KMS-11 (cell line): ENCODE results near the gene TMEM132C.

Experiments
- H2AFZ ChIP-seq: fragments of 200-600 bp; sonication (generic); 2 replicates; pipeline ENCODE4 v1.6.1; 2016; ENCODE audit warnings: antibody characterized with exemption, mixed run types, low read depth
- H3K27ac ChIP-seq: fragments of 200-600 bp; sonication (generic); 2 replicates; pipeline ENCODE4 v1.6.1; 2016; ENCODE audit warnings: mild to moderate bottlenecking, mixed run types
- H3K27me3 ChIP-seq: fragments of 200-600 bp; sonication (generic); 2 replicates; pipeline ENCODE4 v1.6.1; 2017; ENCODE audit warnings: mild to moderate bottlenecking, low read depth, mixed run types, moderate library complexity; ENCODE audit not compliant: insufficient read depth
- H3K36me3 ChIP-seq: fragments of 200-600 bp; sonication (generic); 2 replicates; pipeline ENCODE4 v1.6.1; 2017; ENCODE audit warnings: mild to moderate bottlenecking, mixed run types; ENCODE audit not compliant: insufficient read depth
- H3K4me1 ChIP-seq: fragments of 200-600 bp; sonication (generic); 2 replicates; pipeline ENCODE4 v1.6.1; 2016; ENCODE audit warnings: mild to moderate bottlenecking, low read depth, mixed run types; ENCODE audit not compliant: poor library complexity, severe bottlenecking
- H3K4me2 ChIP-seq: fragments of 200-600 bp; sonication (generic); 2 replicates; pipeline ENCODE4 v1.7.0; 2016; ENCODE audit warnings: mild to moderate bottlenecking, mixed run types
- H3K4me3 ChIP-seq: fragments of 200-600 bp; sonication (generic); IDR thresholded peaks from 2 replicates; pipeline ENCODE4 v1.6.1; 2017; ENCODE audit warnings: low read depth, low read length, mixed read lengths; ENCODE audit not compliant: insufficient read depth
- H3K79me2 ChIP-seq: fragments of 200-600 bp; sonication (generic); 2 replicates; pipeline ENCODE4 v1.6.1; 2016; ENCODE audit warnings: low read depth, mixed run types; ENCODE audit not compliant: insufficient read depth
- H3K9ac ChIP-seq: fragments of 200-600 bp; sonication (generic); 2 replicates; pipeline ENCODE4 v1.6.1; 2016; ENCODE audit warnings: mild to moderate bottlenecking, mixed run types
- H4K20me1 ChIP-seq: fragments of 200-600 bp; sonication (generic); 2 replicates; pipeline ENCODE4 v1.6.1; 2016; ENCODE audit warnings: mild to moderate bottlenecking, mixed run types; ENCODE audit not compliant: insufficient read depth
- CTCF ChIP-seq: fragments of 200-600 bp; sonication (generic); conservative IDR thresholded peaks from 2 replicates; pipeline ENCODE4 v1.6.1; 2017; ENCODE audit warnings: low read depth, mild to moderate bottlenecking, antibody characterized with exemption, low read length, moderate library complexity, mixed read lengths

The TMEM132C gene

GRCh38 chr12:128393346-128393745, 126.4 kb downstream of the TMEM132C start:
- no peaks in the 10 kb centered on the region for H3K79me2 ChIP-seq
- no peak overlapping the region for H3K4me3 ChIP-seq

GRCh38 chr12:128394137-128394536, 127.2 kb downstream of the TMEM132C start:
- H3K4me3 ChIP-seq, result no peak overlapping the region
- H2AFZ ChIP-seq, result no peak overlapping the region
- H3K79me2 ChIP-seq, result no peaks in the 10 kb centered on the region
- H3K9ac ChIP-seq, result no peak overlapping the region
- no peaks in the 10 kb centered on the region for H3K36me3 ChIP-seq
- no peak for TF ChIP-seq CTCF
- no peak overlapping the region for H3K27ac ChIP-seq
- no peaks in the 10 kb centered on the region for H3K4me1 ChIP-seq
- H3K27me3 ChIP-seq, result no peaks in the 10 kb centered on the region
- no peaks in the 10 kb centered on the region for H4K20me1 ChIP-seq
- no peak overlapping the region for H3K4me2 ChIP-seq

More at GRCh38 chr12:128393346-128393745, 126.4 kb downstream of the TMEM132C start:
- H3K27ac ChIP-seq, result no peak overlapping the region
- H3K27me3 ChIP-seq, result no peaks in the 10 kb centered on the region
- H4K20me1 ChIP-seq, result no peaks in the 10 kb centered on the region
- H2AFZ ChIP-seq, result no peak overlapping the region
- no peaks in the 10 kb centered on the region for H3K4me1 ChIP-seq
- H3K9ac ChIP-seq, result no peak overlapping the region
- H3K36me3 ChIP-seq, result no peaks in the 10 kb centered on the region
- no peak overlapping the region for H3K4me2 ChIP-seq
- TF ChIP-seq CTCF, result no peak

- no peaks in the 10 kb centered on the region for H3K27me3 ChIP-seq
- H3K36me3 ChIP-seq, result no peaks in the 10 kb centered on the region
- no peak overlapping the region for H3K4me3 ChIP-seq
- no peak overlapping the region for H3K4me2 ChIP-seq
- H3K9ac ChIP-seq, result no peak overlapping the region
- no peak overlapping the region for H2AFZ ChIP-seq
- TF ChIP-seq CTCF, result no peak
- no peaks in the 10 kb centered on the region for H3K79me2 ChIP-seq
- H3K27ac ChIP-seq, result no peak overlapping the region
- H3K4me1 ChIP-seq, result no peaks in the 10 kb centered on the region
- no peaks in the 10 kb centered on the region for H4K20me1 ChIP-seq
These were observed 132.3 kb downstream of the TMEM132C start for GRCh38 chr12:128399253-128399652.

- Histone ChIP-seq H3K27ac (no peak overlapping the region), H3K79me2 (no peaks in the 10 kb centered on the region), H4K20me1 (no peaks in the 10 kb centered on the region), H3K4me3 (no peak overlapping the region), H3K4me1 (no peaks in the 10 kb centered on the region), H3K36me3 (no peaks in the 10 kb centered on the region), H3K9ac (no peak overlapping the region), H3K27me3 (no peaks in the 10 kb centered on the region), H3K4me2 (no peak overlapping the region), H2AFZ (no peak overlapping the region)
- no peak for TF ChIP-seq CTCF
These were observed 135.7 kb downstream of the TMEM132C start for GRCh38 chr12:128402486-128403243.
